Measurements from ENCODE around the gene DIDO1. TPM values are rescaled to one million over a fixed set of nuclear protein-coding genes. Genes with fewer than 3 reads are reported as not detected.
A peak's percentile ranks its signal among the peaks of the same experiment; 100 is the strongest.

The DIDO1 gene
- total RNA-seq, 1 experiment from 2014 or later = 33.2 TPM

GRCh38 chr20:62972845-62973745 is 46.8 kb upstream of the DIDO1 start:
- POLR2A ChIA-PET (ENCODE audit: unreplicated experiment) = interaction anchor here (0.6 kb wide), 1 partner anchor 83 kb away, joined by 3 read pairs; no protein-coding TSS in a partner anchor
- intact Hi-C loops (cut with micrococcal nuclease) = loop anchor here (1.0 kb wide), 1 partner anchor 36 kb away; no protein-coding TSS in a partner anchor
- Histone ChIP-seq H2AFZ (ENCODE audit: low read length) (peak overlapping the region; percentile 72), H3K36me3 (ENCODE audit: low read depth, low read length) (no peaks in the 10 kb centered on the region), H3K4me2 (ENCODE audit: low read length) (peak overlapping the region; percentile 84), H3K9me2 (replicated peaks; ENCODE audit: low read length) (no peaks in the 10 kb centered on the region), H3K27me3 (ENCODE audit: low read length) (peaks cover 36% of the 10 kb centered on the region), H3K4me1 (ENCODE audit: insufficient read depth, low read length) (peaks cover 5% of the 10 kb centered on the region; the same call in 1 of the 2 replicates), H4K20me1 (ENCODE audit: low read length) (no peaks in the 10 kb centered on the region), H3K27ac (ENCODE audit: low read length) (no peak overlapping the region), H3K9ac (ENCODE audit: low read length) (no peak overlapping the region), H3K9me3 (ENCODE audit: low read length) (no peaks in the 10 kb centered on the region), H3K4me3 (ENCODE audit: low read length) (peak overlapping the region; percentile 60), H3F3A (ENCODE audit: low read length, unreplicated experiment) (no peaks in the 10 kb centered on the region), H3K79me2 (ENCODE audit: low read length) (no peaks in the 10 kb centered on the region)
- BruUV-seq (replicated peaks) = no TSS peak
- no peak for TF ChIP-seq EZH2phosphoT487 (IDR thresholded peaks at IDR 0.05; ENCODE audit: borderline replicate concordance, low read length)
- TF ChIP-seq, protein P1, sequence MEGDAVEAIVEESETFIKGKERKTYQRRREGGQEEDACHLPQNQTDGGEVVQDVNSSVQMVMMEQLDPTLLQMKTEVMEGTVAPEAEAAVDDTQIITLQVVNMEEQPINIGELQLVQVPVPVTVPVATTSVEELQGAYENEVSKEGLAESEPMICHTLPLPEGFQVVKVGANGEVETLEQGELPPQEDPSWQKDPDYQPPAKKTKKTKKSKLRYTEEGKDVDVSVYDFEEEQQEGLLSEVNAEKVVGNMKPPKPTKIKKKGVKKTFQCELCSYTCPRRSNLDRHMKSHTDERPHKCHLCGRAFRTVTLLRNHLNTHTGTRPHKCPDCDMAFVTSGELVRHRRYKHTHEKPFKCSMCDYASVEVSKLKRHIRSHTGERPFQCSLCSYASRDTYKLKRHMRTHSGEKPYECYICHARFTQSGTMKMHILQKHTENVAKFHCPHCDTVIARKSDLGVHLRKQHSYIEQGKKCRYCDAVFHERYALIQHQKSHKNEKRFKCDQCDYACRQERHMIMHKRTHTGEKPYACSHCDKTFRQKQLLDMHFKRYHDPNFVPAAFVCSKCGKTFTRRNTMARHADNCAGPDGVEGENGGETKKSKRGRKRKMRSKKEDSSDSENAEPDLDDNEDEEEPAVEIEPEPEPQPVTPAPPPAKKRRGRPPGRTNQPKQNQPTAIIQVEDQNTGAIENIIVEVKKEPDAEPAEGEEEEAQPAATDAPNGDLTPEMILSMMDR (conservative IDR thresholded peaks at IDR 0.05; ENCODE audit: low read depth, low read length) = no peak
- no peak for TF ChIP-seq EZH2 (IDR thresholded peaks at IDR 0.05; ENCODE audit: low read length, unreplicated experiment)
- ATAC-seq (no peak), DNase-seq (no peak)
- CTCF ChIA-PET = interaction anchor here (0.5 to 1.2 kb wide), 8 partner anchors 13 to 242 kb away, joined by 3 to 34 read pairs (median 4); no protein-coding TSS in a partner anchor

DNA sequence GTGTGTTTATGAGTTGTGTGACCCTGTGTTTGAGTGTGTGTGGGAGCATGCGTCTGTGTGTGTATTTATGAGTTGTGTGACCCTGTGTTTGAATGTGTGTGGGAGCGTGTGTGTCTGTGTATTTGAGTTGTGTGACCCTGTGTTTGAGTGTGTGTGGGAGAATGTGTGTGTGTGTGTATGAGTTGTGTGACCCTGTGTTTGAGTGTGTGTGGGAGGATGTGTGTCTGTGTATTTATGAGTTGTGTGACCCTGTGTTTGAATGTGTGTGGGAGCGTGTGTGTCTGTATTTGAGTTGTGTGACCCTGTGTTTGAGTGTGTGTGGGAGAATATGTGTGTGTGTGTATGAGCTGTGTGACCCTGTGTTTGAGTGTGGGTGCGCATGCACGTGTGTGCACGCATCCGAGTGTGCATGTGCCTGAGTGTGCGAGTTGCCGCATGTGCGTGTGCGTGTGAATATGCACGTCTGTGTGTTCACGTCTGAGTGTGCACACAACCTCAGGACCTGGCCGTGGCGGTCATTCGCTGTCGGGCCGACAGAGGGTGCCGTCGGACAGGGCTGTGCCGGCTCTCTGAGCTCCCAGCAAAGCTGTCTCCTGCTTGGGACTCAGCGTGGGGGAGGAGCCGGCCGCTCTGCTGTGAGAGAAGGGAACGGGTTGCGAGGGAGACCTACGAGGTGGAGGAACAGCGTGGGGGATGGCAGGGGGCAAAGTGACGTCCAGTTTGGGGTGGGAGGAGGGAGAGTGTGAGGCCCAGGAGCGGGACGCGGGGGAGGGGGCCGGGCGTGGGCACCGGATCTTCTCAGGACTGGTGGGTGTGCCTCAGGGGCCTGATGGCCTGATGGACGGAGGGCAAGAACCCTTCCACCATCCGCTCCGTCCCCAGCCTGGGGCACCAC is 45.9 kb upstream of the DIDO1 start:
- ChIA-PET CTCF (interaction anchor here (0.5 to 1.2 kb wide), 8 partner anchors 13 to 243 kb away, joined by 3 to 34 read pairs (median 4); no protein-coding TSS in a partner anchor), POLR2A (ENCODE audit: unreplicated experiment) (interaction anchor here (0.6 kb wide), 1 partner anchor 84 kb away, joined by 3 read pairs; no protein-coding TSS in a partner anchor)
- DNase-seq = peak; percentile 86
- H3F3A ChIP-seq (ENCODE audit: low read length, unreplicated experiment) = no peaks in the 10 kb centered on the region
- intact Hi-C loops (cut with micrococcal nuclease) = loop anchor here (1.0 kb wide), 1 partner anchor 37 kb away; no protein-coding TSS in a partner anchor
- no TSS peak for BruUV-seq (replicated peaks)
- H2AFZ ChIP-seq (ENCODE audit: low read length) = peak overlapping the region; percentile 72
- H3K36me3 ChIP-seq (ENCODE audit: low read depth, low read length) = no peaks in the 10 kb centered on the region
- H3K27ac ChIP-seq (ENCODE audit: low read length) = no peak overlapping the region
- no peak for TF ChIP-seq EZH2 (IDR thresholded peaks at IDR 0.05; ENCODE audit: low read length, unreplicated experiment)
- TF ChIP-seq, protein P1 (conservative IDR thresholded peaks at IDR 0.05; ENCODE audit: low read depth, low read length) = peak; percentile 88
- H3K4me2 ChIP-seq (ENCODE audit: low read length) = peak overlapping the region; percentile 84
- peaks cover 5% of the 10 kb centered on the region; the same call in 1 of the 2 replicates for H3K4me1 ChIP-seq (ENCODE audit: insufficient read depth, low read length)
- no peak overlapping the region for H3K9ac ChIP-seq (ENCODE audit: low read length)
- H3K4me3 ChIP-seq (ENCODE audit: low read length) = peak overlapping the region; percentile 60
- no peaks in the 10 kb centered on the region for H4K20me1 ChIP-seq (ENCODE audit: low read length)
- no peaks in the 10 kb centered on the region for H3K9me2 ChIP-seq (replicated peaks; ENCODE audit: low read length)
- ATAC-seq = peak; percentile 93
- H3K9me3 ChIP-seq (ENCODE audit: low read length) = no peaks in the 10 kb centered on the region
- no peaks in the 10 kb centered on the region for H3K79me2 ChIP-seq (ENCODE audit: low read length)
- peaks cover 36% of the 10 kb centered on the region for H3K27me3 ChIP-seq (ENCODE audit: low read length)

Data from PC-3 (cell line).